DOHH2 (cell line): ENCODE data around the gene IRF2BPL.

Source experiments
- H3F3A ChIP-seq: fragments of 200-600 bp; sonication (generic), shearing (Covaris generic); 2 replicates; pipeline ENCODE4 v1.6.0; 2016; ENCODE audit warnings: antibody characterized with exemption, mild to moderate bottlenecking; ENCODE audit not compliant: control insufficient read depth, insufficient read depth
- H3K27ac ChIP-seq: fragments of 200-600 bp; sonication (generic); 2 replicates; pipeline ENCODE4 v1.5.1; 2014; ENCODE audit warnings: low read depth, mild to moderate bottlenecking, low read length, moderate library complexity
- H3K27me3 ChIP-seq: fragments of 200-600 bp; sonication (generic); 2 replicates; pipeline ENCODE4 v1.6.1; 2014; ENCODE audit warnings: mild to moderate bottlenecking, low read length, mixed read lengths; ENCODE audit not compliant: control insufficient read depth
- H3K36me3 ChIP-seq: fragments of 200-600 bp; sonication (generic); 2 replicates; pipeline ENCODE4 v1.6.1; 2014; ENCODE audit warnings: mild to moderate bottlenecking, low read length, moderate library complexity, mixed read lengths; ENCODE audit not compliant: control insufficient read depth
- H3K4me1 ChIP-seq: fragments of 200-600 bp; sonication (generic); 2 replicates; pipeline ENCODE4 v1.6.1; 2014; ENCODE audit warnings: mild to moderate bottlenecking, low read length, mixed read lengths; ENCODE audit not compliant: control insufficient read depth
- H3K4me2 ChIP-seq: fragments of 200-600 bp; sonication (generic); 2 replicates; pipeline ENCODE4 v1.6.0; 2014; ENCODE audit warnings: mild to moderate bottlenecking, low read length, moderate library complexity
- H3K4me3 ChIP-seq: fragments of 200-600 bp; sonication (generic); 2 replicates; pipeline ENCODE4 v1.5.1; 2014; ENCODE audit warnings: mild to moderate bottlenecking, low read length, mixed read lengths
- H3K79me2 ChIP-seq: fragments of 200-600 bp; sonication (generic); 2 replicates; pipeline ENCODE4 v1.6.1; 2014; ENCODE audit warnings: mild to moderate bottlenecking, low read length, mixed read lengths; ENCODE audit not compliant: control insufficient read depth
- H3K9me2 ChIP-seq: fragments of 200-600 bp; sonication (generic); replicated peaks from 2 replicates; pipeline ENCODE4 v1.6.1; 2014; ENCODE audit warnings: mild to moderate bottlenecking, low read length, mixed read lengths; ENCODE audit not compliant: control insufficient read depth
- H3K9me3 ChIP-seq: fragments of 200-600 bp; sonication (generic); 2 replicates; pipeline ENCODE4 v1.6.1; 2014; ENCODE audit warnings: antibody characterized with exemption, low read length, mixed read lengths; ENCODE audit not compliant: control insufficient read depth, insufficient read depth
- H4K20me1 ChIP-seq: fragments of 200-600 bp; sonication (generic); 2 replicates; pipeline ENCODE4 v1.6.0; 2014; ENCODE audit warnings: low read depth, mild to moderate bottlenecking, antibody characterized with exemption, low read length, moderate library complexity; ENCODE audit not compliant: control insufficient read depth, insufficient read depth
- EZH2phosphoT487 ChIP-seq: fragments of 200-600 bp; sonication (generic); IDR thresholded peaks from 2 replicates; pipeline ENCODE4 v1.6.1; 2017; ENCODE audit warnings: borderline replicate concordance, mild to moderate bottlenecking, antibody characterized with exemption, low read length, moderate library complexity, mixed read lengths
- TF ChIP-seq, protein P1 (sequence below): fragments of 200-600 bp; sonication (generic); IDR thresholded peaks from one replicate; pipeline ENCODE4 v1.5.1; 2014; ENCODE audit warnings: antibody characterized with exemption, mild to moderate bottlenecking, low read depth, low read length; ENCODE audit not compliant: poor library complexity, severe bottlenecking

The IRF2BPL gene

GRCh38 chr14:77028384-77029231 is at the start of gene IRF2BPL:
Gene IRF2BPL, minus strand, starts transcription at chr14:77028708. Its CDS starts 916 bp downstream, at chr14:77027792.
- Histone ChIP-seq H3K36me3 (peaks cover 13% of the 10 kb centered on the region), H3F3A (peaks cover 23% of the 10 kb centered on the region), H3K27ac (peak within 1 kb of the TSS; percentile 87), H3K79me2 (peaks cover 17% of the 10 kb centered on the region), H3K27me3 (no peaks in the 10 kb centered on the region), H3K4me1 (peaks cover 56% of the 10 kb centered on the region), H3K4me2 (peak within 1 kb of the TSS; percentile 97), H3K4me3 (peak within 1 kb of the TSS; percentile 82), H4K20me1 (no peaks in the 10 kb centered on the region; the same call in 1 of the 2 replicates), H3K9me3 (no peaks in the 10 kb centered on the region), H3K9me2 (no peaks in the 10 kb centered on the region)
- TF ChIP-seq, protein P1, sequence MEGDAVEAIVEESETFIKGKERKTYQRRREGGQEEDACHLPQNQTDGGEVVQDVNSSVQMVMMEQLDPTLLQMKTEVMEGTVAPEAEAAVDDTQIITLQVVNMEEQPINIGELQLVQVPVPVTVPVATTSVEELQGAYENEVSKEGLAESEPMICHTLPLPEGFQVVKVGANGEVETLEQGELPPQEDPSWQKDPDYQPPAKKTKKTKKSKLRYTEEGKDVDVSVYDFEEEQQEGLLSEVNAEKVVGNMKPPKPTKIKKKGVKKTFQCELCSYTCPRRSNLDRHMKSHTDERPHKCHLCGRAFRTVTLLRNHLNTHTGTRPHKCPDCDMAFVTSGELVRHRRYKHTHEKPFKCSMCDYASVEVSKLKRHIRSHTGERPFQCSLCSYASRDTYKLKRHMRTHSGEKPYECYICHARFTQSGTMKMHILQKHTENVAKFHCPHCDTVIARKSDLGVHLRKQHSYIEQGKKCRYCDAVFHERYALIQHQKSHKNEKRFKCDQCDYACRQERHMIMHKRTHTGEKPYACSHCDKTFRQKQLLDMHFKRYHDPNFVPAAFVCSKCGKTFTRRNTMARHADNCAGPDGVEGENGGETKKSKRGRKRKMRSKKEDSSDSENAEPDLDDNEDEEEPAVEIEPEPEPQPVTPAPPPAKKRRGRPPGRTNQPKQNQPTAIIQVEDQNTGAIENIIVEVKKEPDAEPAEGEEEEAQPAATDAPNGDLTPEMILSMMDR, result no peak
- no peak for TF ChIP-seq EZH2phosphoT487

- Histone ChIP-seq H3K4me3 (no peak overlapping the region), H3K27ac (no peak overlapping the region), H3K9me2 (no peaks in the 10 kb centered on the region), H3K36me3 (no peaks in the 10 kb centered on the region), H3K4me1 (peaks cover 12% of the 10 kb centered on the region), H3K9me3 (no peaks in the 10 kb centered on the region), H4K20me1 (no peaks in the 10 kb centered on the region), H3F3A (no peaks in the 10 kb centered on the region; the same call in 1 of the 2 replicates), H3K4me2 (no peak overlapping the region), H3K79me2 (no peaks in the 10 kb centered on the region), H3K27me3 (peaks cover 8% of the 10 kb centered on the region)
- TF ChIP-seq EZH2phosphoT487, result no peak
- TF ChIP-seq, protein P1, result no peak
These were observed 48.5 kb upstream of the IRF2BPL start for GRCh38 chr14:77077040-77077439.

DNA sequence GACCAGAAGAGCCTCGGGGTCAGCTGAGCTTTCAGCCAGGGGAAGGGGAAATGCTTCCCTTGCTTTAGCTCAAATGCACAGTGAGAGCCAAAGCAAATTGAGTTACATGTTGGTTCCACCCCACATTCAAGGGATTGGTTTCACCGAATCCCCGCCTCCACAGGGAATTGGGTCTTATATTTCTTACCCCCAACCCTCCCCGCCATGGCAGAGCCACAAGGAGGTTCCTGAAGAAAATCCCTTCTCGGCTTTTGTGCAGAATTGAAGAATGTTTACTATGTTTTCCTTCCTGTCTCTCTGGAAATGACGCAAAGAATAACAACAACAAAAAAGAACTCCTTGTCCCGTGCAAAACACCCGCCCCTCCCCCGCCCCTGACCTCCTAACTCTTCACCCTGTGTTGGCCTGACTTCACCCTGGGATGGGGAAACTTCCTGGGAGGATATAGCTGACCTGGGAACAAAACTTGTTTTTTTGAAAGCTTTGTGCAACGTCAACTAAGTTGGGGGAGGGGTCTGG is 47.7 kb upstream of the IRF2BPL start:
- Histone ChIP-seq H3K27me3 (peaks cover 8% of the 10 kb centered on the region), H4K20me1 (no peaks in the 10 kb centered on the region), H3K4me3 (no peak overlapping the region), H3K9me2 (no peaks in the 10 kb centered on the region), H3K4me1 (peaks cover 3% of the 10 kb centered on the region), H3K4me2 (no peak overlapping the region), H3K9me3 (no peaks in the 10 kb centered on the region), H3F3A (no peaks in the 10 kb centered on the region), H3K79me2 (no peaks in the 10 kb centered on the region), H3K36me3 (no peaks in the 10 kb centered on the region), H3K27ac (no peak overlapping the region)
- TF ChIP-seq, protein P1, result no peak
- TF ChIP-seq EZH2phosphoT487, result no peak
